ENCODE results near the gene PTPRD. TPM values are rescaled to one million over a fixed set of nuclear protein-coding genes. Genes with fewer than 3 reads are reported as not detected.

Gene PTPRD
- total and polyA plus RNA-seq, 3 experiments from 2014 or later = 0.02 to 0.04 TPM; not detected in 1

- H3K9me3 ChIP-seq (ENCODE audit: low read length) = no peaks in the 10 kb centered on the region
- H3K36me3 Mint-ChIP-seq = no peaks in the 10 kb centered on the region
- H3K4me1 Mint-ChIP-seq = no peaks in the 10 kb centered on the region
- no peak overlapping the region for H3K4me3 Mint-ChIP-seq
- no peaks in the 10 kb centered on the region for H3K27me3 Mint-ChIP-seq
- H3K36me3 ChIP-seq (ENCODE audit: insufficient read depth, low read length) = no peaks in the 10 kb centered on the region
- ChIA-PET POLR2A (no interaction called here), CTCF (no interaction called here)
- H3K4me3 ChIP-seq (ENCODE audit: low read length) = no peak overlapping the region
- no peak for DNase-seq
- H3K4me1 ChIP-seq (ENCODE audit: insufficient read depth, low read length) = no peaks in the 10 kb centered on the region
- no peak overlapping the region for H3K27ac Mint-ChIP-seq
- H3K27me3 ChIP-seq (ENCODE audit: insufficient read depth, low read length, poor library complexity, severe bottlenecking) = no peaks in the 10 kb centered on the region
- H3K27ac ChIP-seq (ENCODE audit: low read depth, low read length) = no peak overlapping the region
- peaks cover 0 to 9% (median 6%) of the 10 kb centered on the region in 5 donors for H3K9me3 Mint-ChIP-seq
Observed at GRCh38 chr9:9521033-9521779, 1091.6 kb downstream of the PTPRD start.

GRCh38 chr9:9504869-9505268 lies 1107.9 kb downstream of the PTPRD start:
- H3K27ac ChIP-seq (ENCODE audit: low read depth, low read length) = no peak overlapping the region
- H3K9me3 ChIP-seq (ENCODE audit: low read length) = no peaks in the 10 kb centered on the region
- no peaks in the 10 kb centered on the region for H3K36me3 ChIP-seq (ENCODE audit: insufficient read depth, low read length)
- Mint-ChIP-seq H3K27me3 (no peaks in the 10 kb centered on the region), H3K36me3 (no peaks in the 10 kb centered on the region), H3K4me1 (no peaks in the 10 kb centered on the region), H3K9me3 (peaks cover 0 to 10% (median 0%) of the 10 kb centered on the region in 5 donors), H3K4me3 (no peak overlapping the region), H3K27ac (no peak overlapping the region)
- POLR2A ChIA-PET = no interaction called here
- no peak overlapping the region for H3K4me3 ChIP-seq (ENCODE audit: low read length)
- H3K4me1 ChIP-seq (ENCODE audit: insufficient read depth, low read length) = no peaks in the 10 kb centered on the region
- CTCF ChIA-PET = no interaction called here
- no peak for DNase-seq
- H3K27me3 ChIP-seq (ENCODE audit: insufficient read depth, low read length, poor library complexity, severe bottlenecking) = no peaks in the 10 kb centered on the region

GRCh38 chr9:9499546-9499945 lies 1113.3 kb downstream of the PTPRD start:
- DNase-seq = no peak

GRCh38 chr9:9498846-9499245 lies 1114.0 kb downstream of the PTPRD start:
- Mint-ChIP-seq H3K27me3 (peaks cover 0 to 2% of the 10 kb centered on the region in 2 donors), H3K4me1 (no peaks in the 10 kb centered on the region), H3K27ac (no peak overlapping the region), H3K36me3 (no peaks in the 10 kb centered on the region), H3K9me3 (peaks cover 5 to 17% (median 11%) of the 10 kb centered on the region in 5 donors), H3K4me3 (no peak overlapping the region)
- CTCF ChIA-PET = no interaction called here
- Histone ChIP-seq H3K9me3 (ENCODE audit: low read length) (peaks cover 4% of the 10 kb centered on the region), H3K4me3 (ENCODE audit: low read length) (no peak overlapping the region), H3K4me1 (ENCODE audit: insufficient read depth, low read length) (no peaks in the 10 kb centered on the region), H3K27me3 (ENCODE audit: insufficient read depth, low read length, poor library complexity, severe bottlenecking) (no peaks in the 10 kb centered on the region), H3K27ac (ENCODE audit: low read depth, low read length) (no peak overlapping the region), H3K36me3 (ENCODE audit: insufficient read depth, low read length) (no peaks in the 10 kb centered on the region)
- no peak for DNase-seq
- POLR2A ChIA-PET = no interaction called here

More at GRCh38 chr9:9499546-9499945, 1113.3 kb downstream of the PTPRD start:
- H3K4me1 ChIP-seq (ENCODE audit: insufficient read depth, low read length) = no peaks in the 10 kb centered on the region
- ChIA-PET POLR2A (no interaction called here), CTCF (no interaction called here)
- no peak overlapping the region for H3K4me3 ChIP-seq (ENCODE audit: low read length)
- H3K9me3 ChIP-seq (ENCODE audit: low read length) = peaks cover 4% of the 10 kb centered on the region
- H3K36me3 Mint-ChIP-seq = no peaks in the 10 kb centered on the region
- peaks cover 0 to 2% of the 10 kb centered on the region in 2 donors for H3K27me3 Mint-ChIP-seq
- H3K36me3 ChIP-seq (ENCODE audit: insufficient read depth, low read length) = no peaks in the 10 kb centered on the region
- no peak overlapping the region for H3K4me3 Mint-ChIP-seq
- no peak overlapping the region for H3K27ac ChIP-seq (ENCODE audit: low read depth, low read length)
- H3K27ac Mint-ChIP-seq = no peak overlapping the region
- no peaks in the 10 kb centered on the region for H3K4me1 Mint-ChIP-seq
- H3K9me3 Mint-ChIP-seq = peaks cover 0 to 12% (median 10%) of the 10 kb centered on the region in 5 donors
- H3K27me3 ChIP-seq (ENCODE audit: insufficient read depth, low read length, poor library complexity, severe bottlenecking) = no peaks in the 10 kb centered on the region

GRCh38 chr9:9498128-9498527 lies 1114.7 kb downstream of the PTPRD start:
- no peak for DNase-seq
- Histone ChIP-seq H3K27me3 (ENCODE audit: insufficient read depth, low read length, poor library complexity, severe bottlenecking) (no peaks in the 10 kb centered on the region), H3K36me3 (ENCODE audit: insufficient read depth, low read length) (no peaks in the 10 kb centered on the region), H3K4me3 (ENCODE audit: low read length) (no peak overlapping the region), H3K4me1 (ENCODE audit: insufficient read depth, low read length) (no peaks in the 10 kb centered on the region), H3K9me3 (ENCODE audit: low read length) (peaks cover 4% of the 10 kb centered on the region), H3K27ac (ENCODE audit: low read depth, low read length) (no peak overlapping the region)
- ChIA-PET CTCF (no interaction called here), POLR2A (no interaction called here)
- Mint-ChIP-seq H3K9me3 (peaks cover 5 to 20% (median 12%) of the 10 kb centered on the region in 5 donors), H3K36me3 (no peaks in the 10 kb centered on the region), H3K4me3 (no peak overlapping the region), H3K27ac (no peak overlapping the region), H3K27me3 (peaks cover 0 to 2% of the 10 kb centered on the region in 2 donors), H3K4me1 (no peaks in the 10 kb centered on the region)

GRCh38 chr9:9494336-9494735 lies 1118.5 kb downstream of the PTPRD start:
- Histone ChIP-seq H3K4me3 (ENCODE audit: low read length) (no peak overlapping the region), H3K9me3 (ENCODE audit: low read length) (peaks cover 4% of the 10 kb centered on the region), H3K4me1 (ENCODE audit: insufficient read depth, low read length) (no peaks in the 10 kb centered on the region), H3K27ac (ENCODE audit: low read depth, low read length) (no peak overlapping the region), H3K36me3 (ENCODE audit: insufficient read depth, low read length) (no peaks in the 10 kb centered on the region), H3K27me3 (ENCODE audit: insufficient read depth, low read length, poor library complexity, severe bottlenecking) (no peaks in the 10 kb centered on the region)
- Mint-ChIP-seq H3K36me3 (no peaks in the 10 kb centered on the region), H3K4me1 (no peaks in the 10 kb centered on the region), H3K27ac (no peak overlapping the region), H3K4me3 (no peak overlapping the region), H3K9me3 (peaks cover 8 to 38% (median 15%) of the 10 kb centered on the region in 5 donors), H3K27me3 (peaks cover 0 to 2% of the 10 kb centered on the region in 2 donors)
- DNase-seq = peak in 1 of 5 donors; percentile 26
- ChIA-PET CTCF (no interaction called here), POLR2A (no interaction called here)

GRCh38 chr9:9492506-9492905 lies 1120.3 kb downstream of the PTPRD start:
- peaks cover 8 to 33% (median 15%) of the 10 kb centered on the region in 5 donors for H3K9me3 Mint-ChIP-seq
- H3K4me3 ChIP-seq (ENCODE audit: low read length) = no peak overlapping the region
- no peaks in the 10 kb centered on the region for H3K27me3 ChIP-seq (ENCODE audit: insufficient read depth, low read length, poor library complexity, severe bottlenecking)
- ChIA-PET CTCF (no interaction called here), POLR2A (no interaction called here)
- no peak overlapping the region for H3K27ac ChIP-seq (ENCODE audit: low read depth, low read length)
- H3K4me3 Mint-ChIP-seq = no peak overlapping the region
- no peaks in the 10 kb centered on the region for H3K4me1 Mint-ChIP-seq
- no peaks in the 10 kb centered on the region for H3K36me3 ChIP-seq (ENCODE audit: insufficient read depth, low read length)
- H3K27ac Mint-ChIP-seq = no peak overlapping the region
- no peaks in the 10 kb centered on the region for H3K36me3 Mint-ChIP-seq
- no peaks in the 10 kb centered on the region for H3K4me1 ChIP-seq (ENCODE audit: insufficient read depth, low read length)
- H3K9me3 ChIP-seq (ENCODE audit: low read length) = peaks cover 4% of the 10 kb centered on the region
- H3K27me3 Mint-ChIP-seq = peaks cover 0 to 2% of the 10 kb centered on the region in 2 donors
- DNase-seq = no peak

GRCh38 chr9:9489183-9489582 lies 1123.6 kb downstream of the PTPRD start:
- Histone ChIP-seq H3K4me3 (ENCODE audit: low read length) (no peak overlapping the region), H3K9me3 (ENCODE audit: low read length) (no peaks in the 10 kb centered on the region), H3K27me3 (ENCODE audit: insufficient read depth, low read length, poor library complexity, severe bottlenecking) (no peaks in the 10 kb centered on the region), H3K36me3 (ENCODE audit: insufficient read depth, low read length) (no peaks in the 10 kb centered on the region), H3K4me1 (ENCODE audit: insufficient read depth, low read length) (no peaks in the 10 kb centered on the region), H3K27ac (ENCODE audit: low read depth, low read length) (no peak overlapping the region)
- no peak for DNase-seq
- no peaks in the 10 kb centered on the region for H3K27me3 Mint-ChIP-seq
- CTCF ChIA-PET = no interaction called here
- no peaks in the 10 kb centered on the region for H3K36me3 Mint-ChIP-seq
- no peak overlapping the region for H3K4me3 Mint-ChIP-seq
- peaks cover 5 to 28% (median 13%) of the 10 kb centered on the region in 5 donors for H3K9me3 Mint-ChIP-seq
- H3K4me1 Mint-ChIP-seq = no peaks in the 10 kb centered on the region
- H3K27ac Mint-ChIP-seq = no peak overlapping the region
- POLR2A ChIA-PET = no interaction called here
